Cardiac fibroblast (primary cell): ENCODE data around the gene UBE3B.

Experiments
- DNase-seq, 2 donors: peaks; one replicate each; pipeline versions ENCODE4 v3.0.0 to v3.0.0-alpha.2; 2010; ENCODE audit warnings: low read depth in 2 of 2
- H3K4me3 ChIP-seq, 2 donors: replicated peaks in 1 of 2; 1 replicate in 1 of 2; 2 replicates in 1 of 2; pipeline ENCODE4 v1.5.1; 2011; ENCODE audit warnings: low read depth in 2 of 2, low read length in 2 of 2, mild to moderate bottlenecking in 2 of 2, moderate library complexity in 1 of 2
- CTCF ChIP-seq: IDR thresholded peaks from one replicate; pipeline ENCODE4 v1.5.1; 2011; ENCODE audit warnings: low read depth, mild to moderate bottlenecking, low read length, inconsistent platforms

UBE3B gene

GRCh38 chr12:109547286-109547685 is 69.9 kb downstream of the UBE3B start:
- DNase-seq = no peak
- TF ChIP-seq CTCF = no peak
- H3K4me3 ChIP-seq = no peak overlapping the region

DNA sequence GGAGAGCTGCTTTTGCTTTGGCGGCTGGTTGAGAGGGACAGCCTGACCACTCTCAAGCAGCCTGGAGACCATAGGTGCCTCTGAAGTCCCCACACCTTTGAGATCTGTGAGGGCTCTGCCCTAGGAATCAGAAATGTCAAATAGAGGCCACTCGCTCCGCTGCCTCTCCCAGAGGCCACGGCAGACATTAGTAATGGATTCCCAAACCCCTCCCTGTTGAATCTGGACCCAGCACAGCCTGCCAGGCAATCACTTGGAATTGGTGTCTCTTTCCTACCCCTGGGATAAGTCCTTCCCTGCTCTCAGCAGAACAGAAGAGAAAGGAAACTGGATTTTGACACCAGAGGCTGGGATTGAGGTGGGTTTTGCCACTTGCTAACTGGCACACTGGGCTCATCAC is 70.8 kb downstream of the UBE3B start:
- H3K4me3 ChIP-seq = no peak overlapping the region
- no peak for TF ChIP-seq CTCF
- no peak for DNase-seq

DNA sequence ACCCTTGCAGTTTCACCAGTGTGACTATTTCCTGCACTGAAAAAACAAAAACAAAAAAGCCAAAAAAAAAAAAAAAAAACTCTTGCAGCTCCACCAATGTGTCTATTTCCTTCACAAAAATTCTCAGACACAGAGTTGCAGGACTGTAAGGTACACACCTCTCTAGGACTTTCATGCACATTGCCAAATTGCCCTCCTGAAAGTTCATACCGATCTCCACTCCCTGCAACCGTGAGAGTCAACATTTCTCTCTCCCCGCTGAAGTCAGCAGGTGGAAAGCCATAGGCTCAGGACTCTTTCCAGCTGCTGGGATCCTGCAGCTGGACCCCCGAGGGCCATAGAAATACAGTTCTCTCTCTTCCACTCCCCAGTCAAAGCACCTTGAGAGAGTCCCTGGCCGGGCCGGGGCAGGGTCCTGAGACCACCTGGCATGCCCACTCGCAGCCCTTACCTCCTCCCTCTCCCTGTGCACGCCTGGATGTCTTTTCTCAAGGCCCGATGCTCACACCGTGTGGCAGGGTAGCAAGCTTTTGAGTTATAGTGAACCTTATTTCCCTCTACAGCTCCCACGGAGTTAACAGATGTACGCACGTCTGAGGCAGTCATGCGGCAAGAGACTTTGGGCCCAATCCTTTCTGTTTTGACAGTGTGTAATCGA is 72.3 kb downstream of the UBE3B start:
- DNase-seq = no peak
- no peak overlapping the region for H3K4me3 ChIP-seq
- TF ChIP-seq CTCF = no peak

- no peak overlapping the region for H3K4me3 ChIP-seq
- TF ChIP-seq CTCF = no peak
- no peak for DNase-seq
These were observed 72.8 kb downstream of the UBE3B start for GRCh38 chr12:109550281-109550680.

DNA sequence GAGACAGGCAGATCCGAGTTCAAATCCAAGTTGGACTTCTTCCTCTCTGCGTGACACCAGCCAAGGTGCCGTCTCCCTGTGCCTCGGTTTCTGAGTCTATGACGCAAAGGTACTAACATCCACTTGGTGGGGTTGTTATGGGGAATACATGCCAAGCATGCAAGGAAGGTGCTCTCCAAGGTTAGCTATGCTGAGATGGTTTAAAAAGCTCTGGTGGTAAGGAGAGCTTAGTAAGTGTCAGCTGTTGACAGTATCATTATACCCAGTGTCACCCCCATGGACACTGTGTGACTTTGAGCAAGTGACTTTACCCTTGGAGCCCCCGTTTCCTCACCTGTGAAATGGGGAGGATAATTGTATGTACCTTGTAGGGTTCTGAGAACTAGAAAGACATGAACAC is 73.7 kb downstream of the UBE3B start:
- TF ChIP-seq CTCF = no peak
- H3K4me3 ChIP-seq = no peak overlapping the region
- no peak for DNase-seq

DNA sequence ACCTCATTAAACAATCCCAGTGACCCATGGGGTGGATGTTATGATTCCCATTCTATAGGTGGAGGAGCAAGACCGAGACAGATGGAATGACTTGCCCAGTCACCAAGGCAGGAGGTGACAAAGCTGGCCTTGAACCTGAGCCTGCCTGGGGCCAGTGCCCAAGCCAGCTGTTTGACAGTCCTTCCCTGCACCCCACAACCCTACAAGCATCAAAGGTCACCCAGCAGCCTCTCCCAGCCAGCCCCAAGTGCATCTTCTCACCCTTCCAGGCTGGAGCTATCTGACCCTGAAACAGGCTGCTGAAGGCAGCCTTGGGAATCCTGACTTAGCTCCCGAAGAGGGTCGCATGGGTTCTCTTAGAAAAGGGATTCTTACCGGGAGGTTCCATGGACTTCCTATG is 75.5 kb downstream of the UBE3B start:
- H3K4me3 ChIP-seq = no peak overlapping the region
- no peak for TF ChIP-seq CTCF
- no peak for DNase-seq

- H3K4me3 ChIP-seq = no peak overlapping the region
- no peak for TF ChIP-seq CTCF
- no peak for DNase-seq
These were observed 76.0 kb downstream of the UBE3B start for GRCh38 chr12:109553483-109553882.
